A673 (cell line): Measurements from ENCODE around the gene ARHGAP15. TPM values are rescaled to one million over a fixed set of nuclear protein-coding genes. Genes with fewer than 3 reads are reported as not detected.

Experiments
- BruUV-seq: library from RNA; stranded (reverse); fragments of 400-500 nt; replicated peaks from 2 replicates; lab custom pipeline; 2021; lab: Mats Ljungman, UMichigan
- CTCF ChIA-PET: fragments of 300-600 bp; sonication (Branson Sonifier 250); formaldehyde crosslinking; loops from one replicate; lab custom pipeline; 2022; ENCODE audit warnings: antibody characterized with exemption; lab: Charles Lee
- POLR2A ChIA-PET: fragments of 300-600 bp; sonication (Branson Sonifier 250); formaldehyde crosslinking; loops from one replicate; lab custom pipeline; 2022; ENCODE audit warnings: antibody characterized with exemption; ENCODE audit not compliant: low non-redundant PET; lab: Charles Lee
- DNase-seq: peaks from one replicate; pipeline ENCODE4 v3.0.0-alpha.2; 2015; ENCODE audit warnings: low spot score
- H3K27ac ChIP-seq: fragments of 200-600 bp; sonication (generic); 2 replicates; pipeline ENCODE4 v1.5.1; 2016; ENCODE audit warnings: mixed run types, low read depth, mild to moderate bottlenecking, mixed read lengths, antibody characterized with exemption, low read length; ENCODE audit not compliant: poor library complexity, severe bottlenecking
- H3K27me3 ChIP-seq: fragments of 200-600 bp; sonication (generic); replicated peaks from 2 replicates; pipeline ENCODE4 v1.6.1; 2017; ENCODE audit warnings: mixed run types, low read depth, mild to moderate bottlenecking, mixed read lengths, antibody characterized with exemption, low read length; ENCODE audit not compliant: insufficient read depth, poor library complexity
- H3K36me3 ChIP-seq: fragments of 200-600 bp; sonication (generic); 2 replicates; pipeline ENCODE4 v1.6.1; 2016; ENCODE audit warnings: mixed run types, mild to moderate bottlenecking, mixed read lengths, antibody characterized with exemption, low read length; ENCODE audit not compliant: insufficient read depth, poor library complexity, severe bottlenecking
- H3K4me1 ChIP-seq: fragments of 200-600 bp; sonication (generic); 2 replicates; pipeline ENCODE4 v1.6.1; 2017; ENCODE audit warnings: mixed run types, mild to moderate bottlenecking, mixed read lengths, antibody characterized with exemption, low read length; ENCODE audit not compliant: insufficient read depth, poor library complexity, severe bottlenecking
- H3K4me3 ChIP-seq: fragments of 200-600 bp; sonication (generic); 2 replicates; pipeline ENCODE4 v1.5.1; 2016; ENCODE audit warnings: low read depth, mixed run types, mild to moderate bottlenecking, mixed read lengths, low read length; ENCODE audit not compliant: poor library complexity, severe bottlenecking
- H3K9me3 ChIP-seq: fragments of 200-600 bp; sonication (generic); 2 replicates; pipeline ENCODE4 v1.6.1; 2016; ENCODE audit warnings: mixed run types, low read depth, mild to moderate bottlenecking, mixed read lengths, antibody characterized with exemption, low read length; ENCODE audit not compliant: poor library complexity, severe bottlenecking
- EZH2 ChIP-seq: fragments of 200-600 bp; sonication (generic); IDR thresholded peaks from 2 replicates; pipeline ENCODE4 v1.6.1; 2017; ENCODE audit warnings: borderline replicate concordance, low read depth, mild to moderate bottlenecking, mixed read lengths, antibody characterized with exemption, low read length; ENCODE audit not compliant: poor library complexity, severe bottlenecking
- intact Hi-C: fragments of 100-400 bp; cut with micrococcal nuclease; formaldehyde crosslinking; loops from one replicate; pipeline ENCODE4 v1.10.0; 2022; ENCODE audit not compliant: unreplicated experiment
- total RNA-seq: library from RNA; stranded (reverse); gene quantifications from 2 replicates; pipeline ENCODE4 v1.2.3, GENCODE V29; 2021
- TF ChIP-seq, protein P1 (sequence below): fragments of 300-800, 200-600 bp; sonication (generic); conservative IDR thresholded peaks from 2 replicates; pipeline ENCODE4 v1.5.1; 2017; ENCODE audit warnings: low read depth, mild to moderate bottlenecking, antibody characterized with exemption, low read length, moderate library complexity, mixed read lengths

Gene ARHGAP15
- total RNA-seq, 1 experiment from 2014 or later, result not detected

DNA sequence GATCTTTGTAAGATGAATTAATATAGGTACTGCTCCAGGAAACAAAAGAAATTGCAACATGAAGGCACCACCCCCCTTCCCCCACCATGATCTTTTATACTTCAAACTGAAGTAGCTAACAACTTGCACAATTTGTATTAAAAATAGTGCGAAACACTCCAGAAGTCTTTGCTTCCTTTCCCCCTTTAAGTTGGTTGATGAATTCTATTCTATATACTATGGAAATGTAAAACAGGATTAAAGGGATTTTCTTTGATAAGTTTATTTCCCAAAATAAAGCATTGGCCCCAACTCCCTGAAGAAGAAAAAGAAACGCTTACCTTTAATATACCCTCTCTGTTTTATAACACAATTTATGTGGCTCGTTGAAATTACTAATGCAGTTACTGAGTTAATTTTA, 227.1 kb downstream of the ARHGAP15 start:
- Histone ChIP-seq H3K36me3 (no peaks in the 10 kb centered on the region), H3K4me1 (peaks cover 3% of the 10 kb centered on the region), H3K27ac (no peak overlapping the region), H3K4me3 (no peak overlapping the region), H3K9me3 (no peaks in the 10 kb centered on the region), H3K27me3 (no peaks in the 10 kb centered on the region)
- CTCF ChIA-PET, result no interaction called here
- POLR2A ChIA-PET, result no interaction called here
- TF ChIP-seq, protein P1, sequence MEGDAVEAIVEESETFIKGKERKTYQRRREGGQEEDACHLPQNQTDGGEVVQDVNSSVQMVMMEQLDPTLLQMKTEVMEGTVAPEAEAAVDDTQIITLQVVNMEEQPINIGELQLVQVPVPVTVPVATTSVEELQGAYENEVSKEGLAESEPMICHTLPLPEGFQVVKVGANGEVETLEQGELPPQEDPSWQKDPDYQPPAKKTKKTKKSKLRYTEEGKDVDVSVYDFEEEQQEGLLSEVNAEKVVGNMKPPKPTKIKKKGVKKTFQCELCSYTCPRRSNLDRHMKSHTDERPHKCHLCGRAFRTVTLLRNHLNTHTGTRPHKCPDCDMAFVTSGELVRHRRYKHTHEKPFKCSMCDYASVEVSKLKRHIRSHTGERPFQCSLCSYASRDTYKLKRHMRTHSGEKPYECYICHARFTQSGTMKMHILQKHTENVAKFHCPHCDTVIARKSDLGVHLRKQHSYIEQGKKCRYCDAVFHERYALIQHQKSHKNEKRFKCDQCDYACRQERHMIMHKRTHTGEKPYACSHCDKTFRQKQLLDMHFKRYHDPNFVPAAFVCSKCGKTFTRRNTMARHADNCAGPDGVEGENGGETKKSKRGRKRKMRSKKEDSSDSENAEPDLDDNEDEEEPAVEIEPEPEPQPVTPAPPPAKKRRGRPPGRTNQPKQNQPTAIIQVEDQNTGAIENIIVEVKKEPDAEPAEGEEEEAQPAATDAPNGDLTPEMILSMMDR, result no peak
- intact Hi-C loops, result no loop called here
- BruUV-seq, result no TSS peak
- no peak for DNase-seq

DNA sequence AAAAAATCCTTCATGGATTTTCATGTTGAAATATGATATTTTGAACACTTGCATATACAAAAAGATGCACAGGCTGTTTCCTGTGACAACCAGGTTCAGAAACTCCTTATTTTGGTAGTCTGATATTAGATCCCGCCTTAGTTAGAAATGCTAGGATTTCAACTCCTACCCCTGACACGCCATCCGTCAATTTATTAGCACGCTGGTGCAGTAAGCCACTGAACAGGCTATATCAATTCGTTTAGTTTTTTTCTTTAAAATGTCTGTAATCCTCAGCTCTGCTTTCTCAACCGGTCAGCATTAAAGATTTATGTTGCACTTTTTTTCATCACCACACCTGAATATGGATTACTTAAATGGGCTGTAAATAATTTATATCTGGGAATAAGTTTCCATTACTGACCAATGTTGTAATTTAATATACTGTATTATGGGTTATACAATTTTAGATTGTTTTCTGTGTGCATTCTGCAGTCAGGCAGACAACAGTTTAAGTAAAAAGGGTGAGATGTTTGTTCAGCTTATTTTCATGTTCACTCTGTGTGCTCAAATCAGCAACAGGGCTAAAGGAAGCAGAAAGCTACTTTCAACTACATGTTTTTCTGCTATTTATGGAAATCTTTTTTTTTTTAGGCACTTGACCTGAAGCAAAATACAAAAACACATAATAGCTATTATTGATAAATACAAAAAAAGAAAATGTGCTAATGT, 227.7 kb downstream of the ARHGAP15 start:
- no peak for DNase-seq
- Histone ChIP-seq H3K9me3 (no peaks in the 10 kb centered on the region), H3K36me3 (no peaks in the 10 kb centered on the region), H3K4me1 (peaks cover 3% of the 10 kb centered on the region), H3K27me3 (no peaks in the 10 kb centered on the region), H3K4me3 (no peak overlapping the region), H3K27ac (no peak overlapping the region)
- CTCF ChIA-PET, result interaction anchor here (0.6 kb wide), 1 partner anchor 196 kb away, joined by 4 read pairs; no protein-coding TSS in a partner anchor
- intact Hi-C loops, result no loop called here
- TF ChIP-seq, protein P1, result no peak
- TF ChIP-seq EZH2, result no peak
- no TSS peak for BruUV-seq
- POLR2A ChIA-PET, result no interaction called here

DNA sequence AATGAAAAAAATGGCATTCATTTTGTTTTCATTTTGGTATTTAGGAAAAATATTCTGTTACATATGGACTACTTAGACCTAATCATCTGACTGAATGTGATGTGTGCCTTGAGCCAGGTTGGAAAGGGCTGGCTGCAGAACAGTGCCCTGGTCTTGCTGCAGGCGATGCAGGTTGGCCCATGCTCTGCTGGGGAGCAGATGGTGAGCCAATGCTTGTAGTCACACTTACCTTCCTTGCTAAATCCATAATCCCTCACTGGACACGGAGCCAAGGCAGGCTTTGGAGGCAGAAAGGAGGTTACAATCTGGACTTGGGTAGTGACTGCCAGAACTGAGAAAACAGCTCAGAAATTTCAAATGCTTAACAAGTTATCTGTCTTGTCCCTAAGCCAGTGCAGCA, 228.7 kb downstream of the ARHGAP15 start:
- ChIA-PET CTCF (no interaction called here), POLR2A (no interaction called here)
- BruUV-seq, result no TSS peak
- TF ChIP-seq, protein P1, result no peak
- TF ChIP-seq EZH2, result no peak
- Histone ChIP-seq H3K36me3 (no peaks in the 10 kb centered on the region), H3K27ac (no peak overlapping the region), H3K9me3 (no peaks in the 10 kb centered on the region), H3K4me3 (no peak overlapping the region), H3K4me1 (peaks cover 3% of the 10 kb centered on the region), H3K27me3 (no peaks in the 10 kb centered on the region)
- DNase-seq, result no peak
- intact Hi-C loops, result no loop called here
